K562 (cell line): Measurements from ENCODE around the gene PARD6B. TPM values are rescaled to one million over a fixed set of nuclear protein-coding genes. Genes with fewer than 3 reads are reported as not detected.

ENCODE experiments used
- ATAC-seq: fragments of 200-7000 bp; cut with Tn5 transposase; 3 replicates; pipeline ENCODE4 v1.9.1; 2020; ENCODE audit warnings: moderate library complexity
- BruUV-seq: library from RNA; stranded (reverse); fragments of 400-500 nt; replicated peaks from 2 replicates; lab custom pipeline; 2021; lab: Mats Ljungman, UMichigan
- CTCF ChIA-PET: fragments of 300-600 bp; formaldehyde crosslinking; extraction: SDS; loops from one replicate; lab custom pipeline; 2021; ENCODE audit warnings: low intra/inter-chr PET ratio; lab: Yijun Ruan, JAX
- POLR2A ChIA-PET: fragments of 300-600, 350-650 bp; sonication (Branson Sonifier 250); formaldehyde crosslinking; extraction: SDS; loops from one replicate; lab custom pipeline; 2021; ENCODE audit warnings: antibody characterized with exemption, inconsistent platforms; lab: Yijun Ruan, JAX
- DNase-seq, 4 experiments: peaks; one replicate each; pipeline versions ENCODE4 v3.0.0 to v3.0.0-alpha.2; 2011 to 2018; ENCODE audit warnings: low spot score in 3 of 4, mixed read lengths in 3 of 4; ENCODE audit errors: extremely low read depth in 1 of 4
- FAIRE-seq: peaks from 2 replicates; lab custom pipeline; 2011; peaks lifted over from hg19 to GRCh38; lab: Jason Lieb, UNC
- H2AFZ ChIP-seq: 2 replicates; pipeline ENCODE4 v1.6.0; 2011; ENCODE audit warnings: low read depth, low read length, control low read depth, inconsistent platforms
- H3K27ac ChIP-seq: fragments of 200-600 bp; 3 replicates; pipeline ENCODE4 v1.8.0; 2011; ENCODE audit warnings: low read depth, mild to moderate bottlenecking, control low read depth, inconsistent platforms, low read length, moderate library complexity, mixed read lengths; ENCODE audit errors: extremely low read depth
- H3K27me3 ChIP-seq, 2 experiments: fragments of 300-600 bp in 1 of 2; 2 replicates in 1 of 2; 3 replicates in 1 of 2; pipeline versions ENCODE4 v1.6.0 to v1.8.0; 2011; ENCODE audit warnings: inconsistent platforms in 2 of 2, low read length in 2 of 2, mild to moderate bottlenecking in 1 of 2, mixed read lengths in 1 of 2, moderate library complexity in 1 of 2; ENCODE audit not compliant: control insufficient read depth in 2 of 2, insufficient read depth in 2 of 2
- H3K36me3 ChIP-seq: fragments of 300-600 bp; 3 replicates; pipeline ENCODE4 v1.8.0; 2011; ENCODE audit warnings: mild to moderate bottlenecking, low read length, inconsistent platforms; ENCODE audit not compliant: control insufficient read depth, insufficient read depth
- H3K4me1 ChIP-seq, 2 experiments: fragments of 200-600 bp in 1 of 2; replicated peaks in 1 of 2; 2 replicates in 1 of 2; 3 replicates in 1 of 2; pipeline versions ENCODE4 v1.5.1 to v1.8.0; 2011; ENCODE audit warnings: inconsistent platforms in 2 of 2, low read length in 2 of 2, mild to moderate bottlenecking in 1 of 2, mixed read lengths in 1 of 2, moderate library complexity in 1 of 2; ENCODE audit not compliant: control insufficient read depth in 2 of 2, insufficient read depth in 2 of 2
- H3K4me2 ChIP-seq: 2 replicates; pipeline ENCODE4 v1.6.1; 2011; ENCODE audit warnings: low read length, control low read depth, inconsistent platforms, mixed read lengths; ENCODE audit not compliant: insufficient read depth
- H3K4me3 ChIP-seq: fragments of 200-600 bp; sonication (generic), shearing (Covaris generic); 2 replicates; pipeline ENCODE4 v1.5.1; 2016; ENCODE audit warnings: control low read depth, inconsistent platforms
- H3K79me2 ChIP-seq: fragments of 200-600 bp; 3 replicates; pipeline ENCODE4 v1.8.0; 2011; ENCODE audit warnings: low read length, inconsistent platforms; ENCODE audit not compliant: control insufficient read depth, insufficient read depth
- H3K9ac ChIP-seq, 2 experiments: 2 replicates each; pipeline versions ENCODE4 v1.6.0 to v1.6.1; 2011; ENCODE audit warnings: low read depth in 2 of 2, low read length in 2 of 2, control low read depth in 1 of 2, inconsistent platforms in 1 of 2, mild to moderate bottlenecking in 1 of 2, mixed read lengths in 1 of 2; ENCODE audit not compliant: insufficient read depth in 1 of 2
- H3K9me1 ChIP-seq: one replicate; pipeline ENCODE4 v1.6.0; 2011; ENCODE audit warnings: inconsistent platforms, mild to moderate bottlenecking, low read length, moderate library complexity; ENCODE audit not compliant: control insufficient read depth, insufficient read depth
- H3K9me3 ChIP-seq: replicated peaks from 2 replicates; pipeline ENCODE4 v1.5.1; 2011; ENCODE audit warnings: low read depth, low read length, inconsistent platforms; ENCODE audit not compliant: control insufficient read depth, insufficient read depth
- H4K20me1 ChIP-seq: replicated peaks from 2 replicates; pipeline ENCODE4 v1.6.1; 2011; ENCODE audit warnings: low read length, inconsistent platforms, mixed read lengths; ENCODE audit not compliant: control insufficient read depth, insufficient read depth
- BCL6 ChIP-seq: fragments of 250-450 bp; sonication (Bioruptor Pico); IDR thresholded peaks from 2 replicates; pipeline ENCODE4 v1.4.0; 2020
- CXXC5 ChIP-seq: fragments of 250-450 bp; sonication (Bioruptor Pico); IDR thresholded peaks from 2 replicates; pipeline ENCODE4 v1.8.0; 2022; ENCODE audit warnings: inconsistent platforms, mild to moderate bottlenecking, moderate library complexity
- EGR1 ChIP-seq: fragments of 450-650 bp; conservative IDR thresholded peaks from 2 replicates; pipeline ENCODE4 v1.6.1; 2017; ENCODE audit warnings: mild to moderate bottlenecking
- ETV1 ChIP-seq: fragments of 450-650 bp; conservative IDR thresholded peaks from 2 replicates; pipeline ENCODE4 v1.6.1; 2016; ENCODE audit warnings: missing genetic modification characterization, control low read depth, low read depth, missing compliant biosample characterization
- NFRKB ChIP-seq: fragments of 450-650 bp; IDR thresholded peaks from 2 replicates; pipeline ENCODE4 v1.6.1; 2016; ENCODE audit warnings: low read depth
- PTTG1 ChIP-seq: fragments of 450-650 bp; IDR thresholded peaks from 2 replicates; pipeline ENCODE4 v1.6.1; 2016; ENCODE audit warnings: low read depth, mild to moderate bottlenecking, missing genetic modification characterization, missing compliant biosample characterization
- RBM39 ChIP-seq: fragments of 200-400 bp; formaldehyde crosslinking; optimal IDR thresholded peaks from 2 replicates; pipeline ENCODE3; 2018; ENCODE audit warnings: low read depth, low read length
- ZNF584 ChIP-seq: fragments of 200-800 bp; sonication (Bioruptor generic); IDR thresholded peaks from 2 replicates; pipeline ENCODE4 v1.6.1; 2016; ENCODE audit warnings: low read depth, mild to moderate bottlenecking, missing genetic modification characterization, missing compliant biosample characterization
- WGBS: fragments of 100-300 bp; shearing (Covaris generic); methylation state at CpG from one replicate; pipeline ENCODE4 v1.1.6; 2016; ENCODE audit warnings: low coverage, mixed read lengths; ENCODE audit not compliant: insufficient coverage; ENCODE audit errors: missing lambda C conversion rate; 5-methylcytosine and 5-hydroxymethylcytosine counted together
- in situ Hi-C: fragments of 300-500 bp; cut with MboI; formaldehyde crosslinking; loops from 4 replicates; pipeline ENCODE4 v1.15.0; 2018; ENCODE audit warnings: inconsistent platforms, mixed read lengths
- intact Hi-C: fragments of 100-400 bp; cut with micrococcal nuclease; formaldehyde crosslinking; loops from 2 replicates; pipeline ENCODE4 v1.14.2; 2022
- polyA plus RNA-seq, 8 experiments: library from polyadenylated mRNA; depleted of rRNA in 4 of 8; stranded (reverse) in 5 of 8; unstranded in 3 of 8; fragments of >200 nt; fragmentation: Nextera tagmentation in 2 of 8; fragmentation: Illumina TruSeq in 1 of 8; extraction: Ambion mirVana in 2 of 8; extraction: Trizol in 1 of 8; gene quantifications; 2 replicates each; pipeline versions ENCODE4 v1.2.1 to v1.2.3, GENCODE V29; 2011 to 2014; ENCODE audit warnings: inconsistent platforms in 1 of 8, missing spikeins in 1 of 8
- total RNA-seq, 7 experiments: library from RNA; depleted of rRNA in 6 of 7; stranded (reverse); fragments of >200 nt in 6 of 7; fragmentation: Illumina TruSeq in 2 of 7; extraction: Trizol in 2 of 7; gene quantifications; 2 replicates each; pipeline versions ENCODE4 v1.2.1 to v1.2.3, GENCODE V29; 2011 to 2021; ENCODE audit warnings: low replicate concordance in 1 of 7
- TF ChIP-seq, protein P1 (sequence below), 2 experiments: fragments of 450-650 bp in 1 of 2; IDR thresholded peaks; 2 replicates each; pipeline ENCODE4 v1.6.1; 2011 to 2017; ENCODE audit warnings: low read depth in 2 of 2, antibody characterized with exemption in 1 of 2, borderline replicate concordance in 1 of 2, low read length in 1 of 2, mild to moderate bottlenecking in 1 of 2, mixed read lengths in 1 of 2; ENCODE audit not compliant: control insufficient read depth in 1 of 2
- TF ChIP-seq, protein P2 (sequence below): fragments of 250-450 bp; sonication (Bioruptor Pico); IDR thresholded peaks from 2 replicates; pipeline ENCODE4 v1.8.0; 2021; ENCODE audit warnings: mild to moderate bottlenecking, moderate library complexity

The PARD6B gene
- total and polyA plus RNA-seq, 9 of the 15 experiments (the other 6 are each of a cell fraction or from before 2014, with no cell fraction given): 1.7 to 12.3 (median 5.5) TPM

DNA sequence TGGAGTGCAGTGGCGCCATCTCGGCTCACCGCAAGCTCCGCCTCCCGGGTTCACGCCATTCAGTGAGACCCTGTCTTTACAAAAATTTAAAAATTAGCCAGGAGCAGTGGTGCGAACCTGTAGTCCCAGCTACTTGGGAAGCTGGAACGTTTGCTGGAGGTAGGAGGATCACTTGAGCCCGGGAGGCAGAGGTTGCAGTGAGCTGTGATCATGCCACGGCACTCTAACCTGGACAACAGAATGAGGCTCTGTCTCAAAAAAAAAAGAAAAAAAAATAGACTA, 5.7 kb upstream of the PARD6B start:
- TF ChIP-seq NFRKB: peak; percentile 32; the same call in 1 of the 2 replicates
- no peak for TF ChIP-seq BCL6 (CRISPR knock-in tag)
- 0 out of 2 replicates have a peak, but pooled peaks have one; percentile 37 for TF ChIP-seq ZNF584
- 0 out of 2 replicates have a peak, but pooled peaks have one; percentile 22 for TF ChIP-seq CXXC5
- 35% methylated on average over 10 of the region's 10 CpGs for WGBS
- Histone ChIP-seq H3K79me2 (no peaks in the 10 kb centered on the region), H3K27ac (peak overlapping the region; percentile 70), H3K9me1 (no peaks in the 10 kb centered on the region), H3K4me3 (no peak overlapping the region), H3K4me1 (peaks cover 40 to 55% of the 10 kb centered on the region in 2 experiments), H4K20me1 (no peaks in the 10 kb centered on the region), H3K27me3 (no peaks in the 10 kb centered on the region), H2AFZ (peak overlapping the region; percentile 66), H3K4me2 (peak overlapping the region; percentile 65; the same call in 1 of the 2 replicates), H3K9me3 (no peaks in the 10 kb centered on the region), H3K9ac (peak overlapping the region; percentile 38 to 73), H3K36me3 (no peaks in the 10 kb centered on the region)
- intact Hi-C loops (no loop called here), in situ Hi-C loops (no loop called here)
- POLR2A ChIA-PET: interaction anchor here (0.6 to 1.7 kb wide), 5 partner anchors 8 to 376 kb away, joined by 3 to 8 read pairs (median 3); no protein-coding TSS in a partner anchor
- no TSS peak for BruUV-seq
- DNase-seq: no peak
- 0 out of 3 replicates have a peak, but pooled peaks have one; percentile 2 for ATAC-seq
- FAIRE-seq: no peak
- CTCF ChIA-PET: no interaction called here

DNA sequence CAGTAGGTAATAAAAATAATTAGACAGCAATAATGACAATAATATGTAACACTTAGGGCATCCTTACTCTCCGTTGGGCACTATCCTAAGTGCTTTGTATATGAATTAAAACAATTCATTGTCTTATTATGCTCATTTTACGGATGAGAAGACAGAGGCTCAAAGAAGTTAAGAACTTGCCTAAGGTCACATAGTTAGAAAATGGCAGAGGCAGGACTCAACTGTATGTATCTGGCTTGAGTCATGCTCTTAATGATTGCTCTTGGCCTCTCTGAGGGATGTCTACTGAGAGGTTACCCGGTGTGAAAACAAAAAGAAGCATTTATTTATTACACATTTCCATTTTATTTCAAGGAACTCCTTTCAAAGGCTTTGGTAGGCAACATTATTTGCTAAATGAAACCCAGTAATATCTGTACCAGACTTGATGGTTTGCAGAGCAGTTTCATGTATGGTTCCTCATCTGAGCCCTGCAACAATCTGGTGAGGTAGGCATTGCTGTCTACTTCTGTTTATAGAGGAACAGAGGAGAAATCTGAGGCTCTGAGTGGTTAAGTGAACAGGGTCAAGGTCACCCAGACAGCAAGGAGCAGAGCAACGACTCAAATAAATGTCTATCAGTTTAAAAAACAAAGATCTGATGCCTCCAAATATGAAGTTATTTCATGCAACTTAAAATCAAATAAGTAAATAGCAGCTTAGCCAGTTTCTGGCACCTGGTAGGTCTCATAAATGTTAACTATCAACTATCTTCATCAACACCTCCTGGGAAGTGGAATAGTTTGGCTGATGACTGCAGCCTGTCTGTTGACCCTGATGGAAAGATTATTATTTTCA, 4.2 kb upstream of the PARD6B start:
- no TSS peak for BruUV-seq
- CTCF ChIA-PET: no interaction called here
- H3K4me3 ChIP-seq: no peak overlapping the region
- in situ Hi-C loops (no loop called here), intact Hi-C loops (no loop called here)
- H3K9me3 ChIP-seq: no peaks in the 10 kb centered on the region
- H3K36me3 ChIP-seq: no peaks in the 10 kb centered on the region
- peak overlapping the region; percentile 69 for H2AFZ ChIP-seq
- peaks cover 9% of the 10 kb centered on the region for H3K79me2 ChIP-seq
- H3K27ac ChIP-seq: no peak overlapping the region
- H3K4me2 ChIP-seq: no peak overlapping the region
- FAIRE-seq (no peak), DNase-seq (no peak), ATAC-seq (no peak)
- H4K20me1 ChIP-seq: no peaks in the 10 kb centered on the region
- POLR2A ChIA-PET: interaction anchor here (1.1 to 1.2 kb wide), 2 partner anchors 13 to 140 kb away, joined by 3 to 7 read pairs; no protein-coding TSS in a partner anchor
- H3K4me1 ChIP-seq: peaks cover 45 to 53% of the 10 kb centered on the region in 2 experiments
- H3K27me3 ChIP-seq: no peaks in the 10 kb centered on the region
- H3K9me1 ChIP-seq: no peaks in the 10 kb centered on the region
- H3K9ac ChIP-seq: no peak overlapping the region
- WGBS: 45% methylated on average over 4 of the region's 4 CpGs
- TF ChIP-seq, protein P1, sequence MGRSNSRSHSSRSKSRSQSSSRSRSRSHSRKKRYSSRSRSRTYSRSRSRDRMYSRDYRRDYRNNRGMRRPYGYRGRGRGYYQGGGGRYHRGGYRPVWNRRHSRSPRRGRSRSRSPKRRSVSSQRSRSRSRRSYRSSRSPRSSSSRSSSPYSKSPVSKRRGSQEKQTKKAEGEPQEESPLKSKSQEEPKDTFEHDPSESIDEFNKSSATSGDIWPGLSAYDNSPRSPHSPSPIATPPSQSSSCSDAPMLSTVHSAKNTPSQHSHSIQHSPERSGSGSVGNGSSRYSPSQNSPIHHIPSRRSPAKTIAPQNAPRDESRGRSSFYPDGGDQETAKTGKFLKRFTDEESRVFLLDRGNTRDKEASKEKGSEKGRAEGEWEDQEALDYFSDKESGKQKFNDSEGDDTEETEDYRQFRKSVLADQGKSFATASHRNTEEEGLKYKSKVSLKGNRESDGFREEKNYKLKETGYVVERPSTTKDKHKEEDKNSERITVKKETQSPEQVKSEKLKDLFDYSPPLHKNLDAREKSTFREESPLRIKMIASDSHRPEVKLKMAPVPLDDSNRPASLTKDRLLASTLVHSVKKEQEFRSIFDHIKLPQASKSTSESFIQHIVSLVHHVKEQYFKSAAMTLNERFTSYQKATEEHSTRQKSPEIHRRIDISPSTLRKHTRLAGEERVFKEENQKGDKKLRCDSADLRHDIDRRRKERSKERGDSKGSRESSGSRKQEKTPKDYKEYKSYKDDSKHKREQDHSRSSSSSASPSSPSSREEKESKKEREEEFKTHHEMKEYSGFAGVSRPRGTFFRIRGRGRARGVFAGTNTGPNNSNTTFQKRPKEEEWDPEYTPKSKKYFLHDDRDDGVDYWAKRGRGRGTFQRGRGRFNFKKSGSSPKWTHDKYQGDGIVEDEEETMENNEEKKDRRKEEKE (IDR thresholded peaks at IDR 0.05; ENCODE audit: borderline replicate concordance in 1 of 2, control insufficient read depth in 1 of 2, low read depth in 2 of 2, low read length in 1 of 2): peak in 1 of 2 experiments; percentile 4; a peak in 1 of 4 replicates
- TF ChIP-seq RBM39 (no peak), ETV1 (tag) (no peak), EGR1 (no peak), PTTG1 (tag) (no peak)
- TF ChIP-seq, protein P2, sequence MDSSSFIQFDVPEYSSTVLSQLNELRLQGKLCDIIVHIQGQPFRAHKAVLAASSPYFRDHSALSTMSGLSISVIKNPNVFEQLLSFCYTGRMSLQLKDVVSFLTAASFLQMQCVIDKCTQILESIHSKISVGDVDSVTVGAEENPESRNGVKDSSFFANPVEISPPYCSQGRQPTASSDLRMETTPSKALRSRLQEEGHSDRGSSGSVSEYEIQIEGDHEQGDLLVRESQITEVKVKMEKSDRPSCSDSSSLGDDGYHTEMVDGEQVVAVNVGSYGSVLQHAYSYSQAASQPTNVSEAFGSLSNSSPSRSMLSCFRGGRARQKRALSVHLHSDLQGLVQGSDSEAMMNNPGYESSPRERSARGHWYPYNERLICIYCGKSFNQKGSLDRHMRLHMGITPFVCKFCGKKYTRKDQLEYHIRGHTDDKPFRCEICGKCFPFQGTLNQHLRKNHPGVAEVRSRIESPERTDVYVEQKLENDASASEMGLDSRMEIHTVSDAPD (CRISPR knock-in tag): no peak
